HG03460 (cell line): ENCODE data around the gene GABBR1.

Experiments
- ATAC-seq: cut with Tn5 transposase; IDR thresholded peaks from one replicate; pipeline ENCODE4 v1.9.1; 2021; ENCODE audit not compliant: unreplicated experiment

The GABBR1 gene

GRCh38 chr6:29624520-29624961 lies 8.4 kb downstream of the GABBR1 start:
- no peak for ATAC-seq

GRCh38 chr6:29620630-29621029 lies 12.4 kb downstream of the GABBR1 start:
- ATAC-seq = no peak

GRCh38 chr6:29619578-29620160 lies 13.3 kb downstream of the GABBR1 start:
- no peak for ATAC-seq

GRCh38 chr6:29617782-29618554 lies 15.0 kb downstream of the GABBR1 start:
- ATAC-seq = no peak

- ATAC-seq = no peak
These were observed 21.6 kb downstream of the GABBR1 start for GRCh38 chr6:29611426-29611825.

- ATAC-seq = no peak
These were observed 22.4 kb downstream of the GABBR1 start for GRCh38 chr6:29610540-29610939.

GRCh38 chr6:29608131-29608530 lies 24.9 kb downstream of the GABBR1 start:
- no peak for ATAC-seq

- no peak for ATAC-seq
These were observed 29.1 kb downstream of the GABBR1 start for GRCh38 chr6:29603930-29604329.

GRCh38 chr6:29603456-29603855 lies 29.5 kb downstream of the GABBR1 start:
- ATAC-seq = no peak

- no peak for ATAC-seq
These were observed 30.2 kb downstream of the GABBR1 start for GRCh38 chr6:29602564-29603361.

- ATAC-seq = no peak
These were observed 34.7 kb downstream of the GABBR1 start for GRCh38 chr6:29598172-29598747.

GRCh38 chr6:29597184-29597583 lies 35.8 kb downstream of the GABBR1 start:
- ATAC-seq = no peak

- no peak for ATAC-seq
These were observed 36.5 kb downstream of the GABBR1 start for GRCh38 chr6:29596381-29596900.

GRCh38 chr6:29593199-29593855 lies 39.7 kb downstream of the GABBR1 start:
- ATAC-seq = no peak

GRCh38 chr6:29591677-29592076 lies 41.3 kb downstream of the GABBR1 start:
- no peak for ATAC-seq

GRCh38 chr6:29590218-29590808 lies 42.7 kb downstream of the GABBR1 start:
- no peak for ATAC-seq

- ATAC-seq = no peak
These were observed 43.4 kb downstream of the GABBR1 start for GRCh38 chr6:29589423-29590048.

- no peak for ATAC-seq
These were observed 48.2 kb downstream of the GABBR1 start, which contains the start of gene OR2H2 for GRCh38 chr6:29584821-29585220. Gene OR2H2, plus strand, starts transcription at chr6:29585121. Its CDS starts 2,824 bp downstream, at chr6:29587945.

- ATAC-seq = no peak
These were observed 55.4 kb downstream of the GABBR1 start for GRCh38 chr6:29577544-29577943.

GRCh38 chr6:29576056-29576455 lies 56.9 kb downstream of the GABBR1 start:
- ATAC-seq = no peak
